Measurements from ENCODE around the gene DHFR. TPM values are rescaled to one million over a fixed set of nuclear protein-coding genes. Genes with fewer than 3 reads are reported as not detected.

Gene DHFR
- total RNA-seq, 1 experiment from 2014 or later = 51.5 TPM

DNA sequence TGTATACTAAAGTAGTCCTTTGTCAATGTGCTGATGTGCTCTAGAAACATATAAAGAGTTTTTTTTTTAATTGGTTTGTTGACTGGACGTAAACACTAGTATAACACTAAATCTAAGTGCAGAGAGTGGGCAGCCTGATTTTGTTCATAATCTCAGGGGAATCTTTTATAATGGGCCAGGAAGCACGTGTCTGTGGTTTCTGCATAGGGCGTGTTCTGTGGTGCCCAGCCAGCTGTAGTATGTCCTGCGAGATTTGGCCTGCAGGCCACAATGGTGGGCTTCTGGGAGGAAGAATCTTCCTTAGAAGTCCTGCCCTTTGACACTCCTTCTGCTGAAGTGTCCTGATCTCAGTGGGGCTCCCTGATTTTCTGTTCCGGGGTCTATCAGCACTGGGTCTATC, 49.0 kb upstream of the DHFR start:
- in situ Hi-C loops (cut with HindIII; ENCODE audit: low pct_unique_long_range_greater_than_20kb, low sequenced_read_pairs) = no loop called here
- Histone ChIP-seq H3K9me3 (ENCODE audit: control insufficient read depth, insufficient read depth, low read depth, low read length) (no peaks in the 10 kb centered on the region), H3K4me1 (ENCODE audit: control insufficient read depth, insufficient read depth, low read length) (no peaks in the 10 kb centered on the region), H3K4me3 (ENCODE audit: low read depth in 2 of 2, low read length in 2 of 2) (no peak overlapping the region), H3K27me3 (ENCODE audit: control insufficient read depth, insufficient read depth, low read length) (no peaks in the 10 kb centered on the region), H3K27ac (ENCODE audit: low read length) (no peak overlapping the region), H3K36me3 (ENCODE audit: control insufficient read depth, insufficient read depth, low read length) (no peaks in the 10 kb centered on the region)
- POLR2A ChIA-PET = no interaction called here
- CTCF ChIA-PET = no interaction called here
- TF ChIP-seq SIN3A (IDR thresholded peaks at IDR 0.05; ENCODE audit: borderline replicate concordance, insufficient read depth, low read depth, low read length) = no peak
- TF ChIP-seq POLR2AphosphoS5 (IDR thresholded peaks at IDR 0.05; ENCODE audit: low read depth, low read length) = no peak
- TF ChIP-seq TCF7L2 (IDR thresholded peaks at IDR 0.05; ENCODE audit: low read depth, low read length) = no peak
- TF ChIP-seq REST (IDR thresholded peaks at IDR 0.05; ENCODE audit: insufficient read depth in 1 of 2, low read depth in 2 of 2, low read length in 1 of 2) = no peak
- TF ChIP-seq, protein P1, sequence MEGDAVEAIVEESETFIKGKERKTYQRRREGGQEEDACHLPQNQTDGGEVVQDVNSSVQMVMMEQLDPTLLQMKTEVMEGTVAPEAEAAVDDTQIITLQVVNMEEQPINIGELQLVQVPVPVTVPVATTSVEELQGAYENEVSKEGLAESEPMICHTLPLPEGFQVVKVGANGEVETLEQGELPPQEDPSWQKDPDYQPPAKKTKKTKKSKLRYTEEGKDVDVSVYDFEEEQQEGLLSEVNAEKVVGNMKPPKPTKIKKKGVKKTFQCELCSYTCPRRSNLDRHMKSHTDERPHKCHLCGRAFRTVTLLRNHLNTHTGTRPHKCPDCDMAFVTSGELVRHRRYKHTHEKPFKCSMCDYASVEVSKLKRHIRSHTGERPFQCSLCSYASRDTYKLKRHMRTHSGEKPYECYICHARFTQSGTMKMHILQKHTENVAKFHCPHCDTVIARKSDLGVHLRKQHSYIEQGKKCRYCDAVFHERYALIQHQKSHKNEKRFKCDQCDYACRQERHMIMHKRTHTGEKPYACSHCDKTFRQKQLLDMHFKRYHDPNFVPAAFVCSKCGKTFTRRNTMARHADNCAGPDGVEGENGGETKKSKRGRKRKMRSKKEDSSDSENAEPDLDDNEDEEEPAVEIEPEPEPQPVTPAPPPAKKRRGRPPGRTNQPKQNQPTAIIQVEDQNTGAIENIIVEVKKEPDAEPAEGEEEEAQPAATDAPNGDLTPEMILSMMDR (IDR thresholded peaks at IDR 0.05) = no peak
- ATAC-seq (no peak), DNase-seq (ENCODE audit: low read depth, low spot score) (no peak)
- BruUV-seq (replicated peaks) = no TSS peak
- intact Hi-C loops (cut with micrococcal nuclease; ENCODE audit: unreplicated experiment) = no loop called here

DNA sequence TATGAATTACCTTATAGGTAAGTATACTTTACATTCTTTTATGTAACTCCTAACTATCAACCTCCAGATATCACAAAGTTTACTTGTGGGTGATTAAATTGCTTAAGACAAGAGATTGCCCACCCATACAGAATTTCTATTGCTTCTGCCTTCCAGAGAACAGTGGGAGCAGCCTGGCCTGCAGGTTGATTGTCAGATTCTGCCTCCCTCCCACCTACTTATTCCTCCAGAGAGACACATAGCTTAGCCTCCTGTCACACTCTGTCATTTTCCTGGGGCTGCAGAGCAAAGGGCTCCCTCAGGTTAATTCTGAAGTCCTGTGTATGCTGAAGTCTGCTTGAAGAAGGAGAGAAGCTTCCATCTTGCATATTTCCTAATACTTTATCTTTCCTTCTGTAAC, 48.5 kb upstream of the DHFR start:
- in situ Hi-C loops (cut with HindIII; ENCODE audit: low pct_unique_long_range_greater_than_20kb, low sequenced_read_pairs) = no loop called here
- intact Hi-C loops (cut with micrococcal nuclease; ENCODE audit: unreplicated experiment) = no loop called here
- no TSS peak for BruUV-seq (replicated peaks)

More for the DNA sequence above, 48.5 kb upstream of the DHFR start:
- CTCF ChIA-PET = no interaction called here
- TF ChIP-seq SIN3A (IDR thresholded peaks at IDR 0.05; ENCODE audit: borderline replicate concordance, insufficient read depth, low read depth, low read length) = no peak
- TF ChIP-seq, protein P1 (IDR thresholded peaks at IDR 0.05) = no peak
- no peak for TF ChIP-seq REST (IDR thresholded peaks at IDR 0.05; ENCODE audit: insufficient read depth in 1 of 2, low read depth in 2 of 2, low read length in 1 of 2)
- no peak for TF ChIP-seq TCF7L2 (IDR thresholded peaks at IDR 0.05; ENCODE audit: low read depth, low read length)
- TF ChIP-seq POLR2AphosphoS5 (IDR thresholded peaks at IDR 0.05; ENCODE audit: low read depth, low read length) = no peak
- no peaks in the 10 kb centered on the region for H3K9me3 ChIP-seq (ENCODE audit: control insufficient read depth, insufficient read depth, low read depth, low read length)
- no peaks in the 10 kb centered on the region for H3K4me1 ChIP-seq (ENCODE audit: control insufficient read depth, insufficient read depth, low read length)
- ATAC-seq = no peak
- H3K4me3 ChIP-seq (ENCODE audit: low read depth in 2 of 2, low read length in 2 of 2) = no peak overlapping the region
- no peaks in the 10 kb centered on the region for H3K36me3 ChIP-seq (ENCODE audit: control insufficient read depth, insufficient read depth, low read length)
- no peaks in the 10 kb centered on the region for H3K27me3 ChIP-seq (ENCODE audit: control insufficient read depth, insufficient read depth, low read length)
- H3K27ac ChIP-seq (ENCODE audit: low read length) = no peak overlapping the region
- POLR2A ChIA-PET = no interaction called here
- no peak for DNase-seq (ENCODE audit: low read depth, low spot score)

Measured in Panc1 (cell line).